Hematopoietic multipotent progenitor cell treated with erythropoietin and hydrocortisone succinate and interleukin-3 and kit ligand, for 6 days (in vitro differentiated cells): ENCODE data around the gene FAAH2.
"Not testable (repeated sequence)": the region's sequence is repeated elsewhere in the genome, so short reads cannot be mapped to it uniquely, and the experiment has no call there.

Source experiments
- DNase-seq: peaks from one replicate; pipeline ENCODE4 v3.0.0-alpha.2; 2015

Gene FAAH2

GRCh38 chrX:57286507-57287251 lies at the start of gene FAAH2:
FAAH2 (plus strand) TSS chrX:57286706; CDS start chrX:57286826, 120 bp downstream.
- DNase-seq: peak; percentile 26

GRCh38 chrX:57241967-57242366 lies 44.5 kb upstream of the FAAH2 start:
- DNase-seq: no peak

- no peak for DNase-seq
Measured at GRCh38 chrX:57251965-57252364, 34.5 kb upstream of the FAAH2 start.

GRCh38 chrX:57265126-57265525 lies 21.4 kb upstream of the FAAH2 start:
- no peak for DNase-seq

- no peak for DNase-seq
Measured at GRCh38 chrX:57266275-57266674, 20.2 kb upstream of the FAAH2 start.

GRCh38 chrX:57266871-57267270 lies 19.6 kb upstream of the FAAH2 start:
- DNase-seq: no peak

GRCh38 chrX:57267308-57267707 lies 19.2 kb upstream of the FAAH2 start:
- no peak for DNase-seq

- no peak for DNase-seq
Measured at GRCh38 chrX:57270980-57271379, 15.5 kb upstream of the FAAH2 start.

GRCh38 chrX:57282568-57282967 lies 3.9 kb upstream of the FAAH2 start:
- peak; percentile 1 for DNase-seq

GRCh38 chrX:57285001-57285400 lies 1.5 kb upstream of the FAAH2 start:
- DNase-seq: no peak

GRCh38 chrX:57289089-57289488 lies 2.6 kb downstream of the FAAH2 start:
- DNase-seq: no peak

- no peak for DNase-seq
Measured at GRCh38 chrX:57294961-57295360, 8.5 kb downstream of the FAAH2 start.

GRCh38 chrX:57295679-57296078 lies 9.2 kb downstream of the FAAH2 start:
- DNase-seq: not testable (repeated sequence)

- DNase-seq: no peak
Measured at GRCh38 chrX:57313583-57314215, 27.2 kb downstream of the FAAH2 start.

- no peak for DNase-seq
Measured at GRCh38 chrX:57329008-57329407, 42.5 kb downstream of the FAAH2 start.

GRCh38 chrX:57335790-57336189 lies 49.3 kb downstream of the FAAH2 start:
- DNase-seq: not testable (repeated sequence)

- DNase-seq: no peak
Measured at GRCh38 chrX:57353472-57354132, 67.1 kb downstream of the FAAH2 start.

- DNase-seq: no peak
Measured at GRCh38 chrX:57364145-57364544, 77.6 kb downstream of the FAAH2 start.

- DNase-seq: no peak
Measured at GRCh38 chrX:57366430-57366829, 79.9 kb downstream of the FAAH2 start.

- DNase-seq: no peak
Measured at GRCh38 chrX:57367649-57368048, 81.1 kb downstream of the FAAH2 start.

GRCh38 chrX:57368158-57368557 lies 81.7 kb downstream of the FAAH2 start:
- no peak for DNase-seq

GRCh38 chrX:57379296-57379695 lies 92.8 kb downstream of the FAAH2 start:
- DNase-seq: no peak

GRCh38 chrX:57380026-57380796 lies 93.7 kb downstream of the FAAH2 start:
- DNase-seq: no peak
